ENCODE data around the gene PTGDS.

DNA sequence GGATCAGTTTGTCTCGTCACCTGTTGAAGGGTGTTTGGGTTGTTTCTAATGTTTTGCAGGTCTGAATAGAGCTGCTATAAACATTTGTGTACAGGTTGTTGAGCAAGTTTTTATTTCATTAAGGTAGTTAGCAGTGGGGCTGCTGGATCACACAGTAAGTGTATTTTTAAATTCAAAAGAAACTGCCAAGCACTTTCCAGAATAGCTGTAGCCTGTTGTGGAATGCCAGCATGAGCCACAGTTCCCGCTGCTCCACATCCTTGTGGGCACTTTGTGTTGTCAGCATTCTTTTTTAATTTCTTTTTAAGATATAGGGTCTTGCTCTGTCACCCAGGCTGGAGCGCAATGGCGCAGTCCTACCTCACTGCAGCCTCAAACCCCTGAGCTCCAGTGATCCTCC, 47.3 kb upstream of the PTGDS start:
- TF ChIP-seq CTCF (IDR thresholded peaks at IDR 0.05; ENCODE audit: borderline replicate concordance, extremely low read depth, low read length, poor library complexity, severe bottlenecking) (no peak), EZH2 (IDR thresholded peaks at IDR 0.05; ENCODE audit: borderline replicate concordance, low read depth, low read length, severe bottlenecking) (no peak)

Data from DND-41 (cell line).